Right lobe of liver (tissue), 4 donors: Measurements from ENCODE around the gene FDX1.

Experiments used
- CTCF ChIP-seq, 4 donors: fragments of 200-600 bp in 3 of 4; fragments of 450-650 bp in 1 of 4; IDR thresholded peaks; one replicate each; pipeline versions ENCODE4 v1.5.1 to v1.8.0; 2016 to 2022; ENCODE audit warnings: antibody characterized with exemption in 4 of 4, mild to moderate bottlenecking in 2 of 4
- POLR2A ChIP-seq: fragments of 450-650 bp; IDR thresholded peaks from one replicate; pipeline ENCODE4 v1.6.1; 2017; ENCODE audit warnings: antibody characterized with exemption, mild to moderate bottlenecking
- donor health status: DM: no; HTN: no; CAD: no.
- donor health status: DM: no; HTN: no; CAD: no.
- donor health status: DM: no; HTN: yes; CAD: no.

DNA sequence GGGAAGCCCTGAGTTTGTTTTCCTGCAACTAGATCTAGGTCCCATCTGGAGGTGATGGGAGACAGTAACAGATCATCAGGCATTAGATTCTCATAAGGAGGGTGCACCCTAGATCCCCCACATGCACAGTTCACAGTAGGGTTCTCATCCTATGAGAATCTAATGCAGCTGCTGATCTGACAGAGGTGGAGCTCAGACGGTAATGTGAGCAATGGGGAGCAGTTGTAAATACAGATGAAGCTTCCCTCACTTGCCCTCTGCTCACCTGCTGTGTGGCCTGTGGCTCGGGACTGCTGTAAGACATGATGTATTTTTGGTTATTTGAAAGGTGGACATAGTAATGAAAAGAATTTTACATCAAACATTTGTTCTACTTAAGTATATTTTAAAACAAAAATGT, 20.5 kb downstream of the FDX1 start:
- no peak for TF ChIP-seq CTCF (IDR thresholded peaks at IDR 0.05)
- no peak for TF ChIP-seq POLR2A
